Neural progenitor cell (in vitro differentiated cells): Measurements from ENCODE around the gene CT45A10. TPM values are rescaled to one million over a fixed set of nuclear protein-coding genes. Genes with fewer than 3 reads are reported as not detected.

Experiments
- DNase-seq: peaks from one replicate; pipeline ENCODE4 v3.0.0-alpha.2; 2016; ENCODE audit warnings: low spot score
- H2AFZ ChIP-seq: fragments of 200-600 bp; sonication (generic); replicated peaks from 2 replicates; pipeline ENCODE4 v1.6.1; 2016; ENCODE audit warnings: antibody characterized with exemption
- H3F3A ChIP-seq: fragments of 200-600 bp; sonication (generic); 2 replicates; pipeline ENCODE4 v1.6.1; 2016; ENCODE audit warnings: antibody characterized with exemption, low read depth
- H3K27ac ChIP-seq: fragments of 200-600 bp; sonication (generic); 2 replicates; pipeline ENCODE4 v1.5.1; 2016; ENCODE audit warnings: mild to moderate bottlenecking
- H3K27me3 ChIP-seq: fragments of 200-600 bp; sonication (generic); 2 replicates; pipeline ENCODE4 v1.6.1; 2016; ENCODE audit warnings: mild to moderate bottlenecking, moderate library complexity
- H3K36me3 ChIP-seq: fragments of 200-600 bp; sonication (generic); 2 replicates; pipeline ENCODE4 v1.5.1; 2016
- H3K4me1 ChIP-seq: fragments of 200-600 bp; sonication (generic); 2 replicates; pipeline ENCODE4 v1.6.1; 2016; ENCODE audit warnings: mixed run types
- H3K4me2 ChIP-seq: fragments of 200-600 bp; sonication (generic); 2 replicates; pipeline ENCODE4 v1.6.1; 2016
- H3K4me3 ChIP-seq: fragments of 200-600 bp; sonication (generic); 2 replicates; pipeline ENCODE4 v1.5.1; 2016
- H3K79me2 ChIP-seq: fragments of 200-600 bp; sonication (generic); 2 replicates; pipeline ENCODE4 v1.6.1; 2016; ENCODE audit warnings: low read depth
- H3K9ac ChIP-seq: fragments of 200-600 bp; sonication (generic); 2 replicates; pipeline ENCODE4 v1.6.1; 2016
- H3K9me3 ChIP-seq: fragments of 200-600 bp; sonication (generic); 2 replicates; pipeline ENCODE4 v1.5.1; 2016; ENCODE audit warnings: low read depth
- H4K20me1 ChIP-seq: fragments of 200-600 bp; sonication (generic); 2 replicates; pipeline ENCODE4 v1.6.1; 2016; ENCODE audit warnings: low read depth
- H3K27ac Mint-ChIP-seq: 3 replicates; pipeline ENCODE4 v1.8.0; 2021; ENCODE audit warnings: mixed read lengths
- H3K27me3 Mint-ChIP-seq: 2 replicates; pipeline ENCODE4 v1.8.0; 2022; ENCODE audit warnings: low read depth, mild to moderate bottlenecking, inconsistent platforms, moderate library complexity, mixed read lengths; ENCODE audit not compliant: insufficient read depth
- H3K36me3 Mint-ChIP-seq: 3 replicates; pipeline ENCODE4 v1.8.0; 2021; ENCODE audit warnings: mixed read lengths
- H3K4me1 Mint-ChIP-seq: 3 replicates; pipeline ENCODE4 v1.8.0; 2021; ENCODE audit warnings: mixed read lengths
- H3K4me3 Mint-ChIP-seq: 3 replicates; pipeline ENCODE4 v1.8.0; 2021; ENCODE audit warnings: mild to moderate bottlenecking, moderate library complexity, mixed read lengths
- H3K9me3 Mint-ChIP-seq: 3 replicates; pipeline ENCODE4 v1.8.0; 2020; ENCODE audit warnings: mixed read lengths
- CTCF ChIP-seq: fragments of 200-600 bp; sonication (generic); IDR thresholded peaks from 2 replicates; pipeline ENCODE4 v1.5.1; 2017; ENCODE audit warnings: antibody characterized with exemption, mild to moderate bottlenecking
- EZH2 ChIP-seq: fragments of 200-600 bp; sonication (generic); IDR thresholded peaks from 2 replicates; pipeline ENCODE4 v1.6.1; 2017; ENCODE audit warnings: antibody characterized with exemption, mild to moderate bottlenecking, moderate library complexity
- EZH2phosphoT487 ChIP-seq: fragments of 200-600 bp; sonication (generic); IDR thresholded peaks from 2 replicates; pipeline ENCODE4 v1.6.1; 2017; ENCODE audit warnings: antibody characterized with exemption
- total RNA-seq: library from RNA; depleted of rRNA; stranded (reverse); fragments of >200 nt; gene quantifications from 2 replicates; pipeline ENCODE4 v1.2.3, GENCODE V29; 2015; ENCODE audit warnings: low replicate concordance

Gene CT45A10
- total RNA-seq = not detected in 2 replicates

- H3K36me3 ChIP-seq = no peaks in the 10 kb centered on the region
- H3K4me2 ChIP-seq = no peak within 1 kb of the TSS
- DNase-seq = no peak
- H3K4me1 ChIP-seq = no peaks in the 10 kb centered on the region
- Mint-ChIP-seq H3K27ac (no peak within 1 kb of the TSS), H3K4me1 (no peaks in the 10 kb centered on the region), H3K4me3 (no peak within 1 kb of the TSS), H3K9me3 (peaks cover 15% of the 10 kb centered on the region), H3K27me3 (peaks cover 4% of the 10 kb centered on the region), H3K36me3 (no peaks in the 10 kb centered on the region)
- H4K20me1 ChIP-seq = no peaks in the 10 kb centered on the region
- no peak for TF ChIP-seq EZH2phosphoT487
- no peak for TF ChIP-seq EZH2
- no peak for TF ChIP-seq CTCF
- H3K27ac ChIP-seq = no peak within 1 kb of the TSS
- no peak within 1 kb of the TSS for H2AFZ ChIP-seq
- H3K27me3 ChIP-seq = no peaks in the 10 kb centered on the region
- H3K9ac ChIP-seq = no peak within 1 kb of the TSS
- H3K79me2 ChIP-seq = no peaks in the 10 kb centered on the region
- no peak within 1 kb of the TSS for H3K4me3 ChIP-seq
- peaks cover 3% of the 10 kb centered on the region for H3K9me3 ChIP-seq
- no peaks in the 10 kb centered on the region for H3F3A ChIP-seq
Measured at GRCh38 chrX:135893294-135893817, at the start of gene CT45A10, which contains the start of gene SAGE1. Gene CT45A10, minus strand, starts transcription at chrX:135893444. Its CDS starts 8,100 bp downstream, at chrX:135885344. Gene SAGE1, plus strand, starts transcription at chrX:135893716. Its CDS starts 2,527 bp downstream, at chrX:135896243.

GRCh38 chrX:135931644-135932487, 38.6 kb upstream of the CT45A10 start:
- H2AFZ ChIP-seq = no peak overlapping the region
- no peaks in the 10 kb centered on the region for H3K36me3 ChIP-seq
- no peak overlapping the region for H3K4me3 Mint-ChIP-seq
- no peak overlapping the region for H3K27ac ChIP-seq
- no peak overlapping the region for H3K4me3 ChIP-seq
- H4K20me1 ChIP-seq = no peaks in the 10 kb centered on the region
- H3K27me3 ChIP-seq = no peaks in the 10 kb centered on the region
- peaks cover 5% of the 10 kb centered on the region for H3K9me3 ChIP-seq
- peak; percentile 64 for DNase-seq
- H3F3A ChIP-seq = no peaks in the 10 kb centered on the region
- H3K36me3 Mint-ChIP-seq = no peaks in the 10 kb centered on the region
- H3K27ac Mint-ChIP-seq = no peak overlapping the region
- H3K27me3 Mint-ChIP-seq = peaks cover 2% of the 10 kb centered on the region
- H3K9ac ChIP-seq = no peak overlapping the region
- no peaks in the 10 kb centered on the region for H3K4me1 ChIP-seq
- H3K9me3 Mint-ChIP-seq = no peaks in the 10 kb centered on the region
- H3K79me2 ChIP-seq = no peaks in the 10 kb centered on the region
- TF ChIP-seq CTCF = peak; percentile 66
- TF ChIP-seq EZH2 = no peak
- no peak for TF ChIP-seq EZH2phosphoT487
- no peak overlapping the region for H3K4me2 ChIP-seq
- no peaks in the 10 kb centered on the region for H3K4me1 Mint-ChIP-seq

GRCh38 chrX:135927897-135928296, 34.7 kb upstream of the CT45A10 start:
- no peaks in the 10 kb centered on the region for H3K4me1 ChIP-seq
- DNase-seq = no peak
- H3K27me3 ChIP-seq = no peaks in the 10 kb centered on the region
- Mint-ChIP-seq H3K36me3 (no peaks in the 10 kb centered on the region), H3K9me3 (no peaks in the 10 kb centered on the region), H3K4me1 (no peaks in the 10 kb centered on the region), H3K27ac (no peak overlapping the region), H3K4me3 (no peak overlapping the region), H3K27me3 (peaks cover 2% of the 10 kb centered on the region)
- H4K20me1 ChIP-seq = no peaks in the 10 kb centered on the region
- H3K36me3 ChIP-seq = no peaks in the 10 kb centered on the region
- H3K4me3 ChIP-seq = no peak overlapping the region
- H2AFZ ChIP-seq = no peak overlapping the region
- TF ChIP-seq EZH2 (no peak), CTCF (no peak), EZH2phosphoT487 (no peak)
- H3K4me2 ChIP-seq = no peak overlapping the region
- H3K9ac ChIP-seq = no peak overlapping the region
- H3K9me3 ChIP-seq = peaks cover 5% of the 10 kb centered on the region
- no peaks in the 10 kb centered on the region for H3F3A ChIP-seq
- H3K27ac ChIP-seq = no peak overlapping the region
- H3K79me2 ChIP-seq = no peaks in the 10 kb centered on the region
